HG02970 (cell line): ENCODE data around the gene CACNG8.
"Not testable (repeated sequence)": the region's sequence is repeated elsewhere in the genome, so short reads cannot be mapped to it uniquely, and the experiment has no call there.

ENCODE experiments used
- ATAC-seq: cut with Tn5 transposase; IDR thresholded peaks from one replicate; pipeline ENCODE4 v1.9.1; 2021; ENCODE audit warnings: mild to moderate bottlenecking, moderate library complexity, moderate number of reproducible peaks; ENCODE audit not compliant: unreplicated experiment, low FRiP score

CACNG8 gene

DNA sequence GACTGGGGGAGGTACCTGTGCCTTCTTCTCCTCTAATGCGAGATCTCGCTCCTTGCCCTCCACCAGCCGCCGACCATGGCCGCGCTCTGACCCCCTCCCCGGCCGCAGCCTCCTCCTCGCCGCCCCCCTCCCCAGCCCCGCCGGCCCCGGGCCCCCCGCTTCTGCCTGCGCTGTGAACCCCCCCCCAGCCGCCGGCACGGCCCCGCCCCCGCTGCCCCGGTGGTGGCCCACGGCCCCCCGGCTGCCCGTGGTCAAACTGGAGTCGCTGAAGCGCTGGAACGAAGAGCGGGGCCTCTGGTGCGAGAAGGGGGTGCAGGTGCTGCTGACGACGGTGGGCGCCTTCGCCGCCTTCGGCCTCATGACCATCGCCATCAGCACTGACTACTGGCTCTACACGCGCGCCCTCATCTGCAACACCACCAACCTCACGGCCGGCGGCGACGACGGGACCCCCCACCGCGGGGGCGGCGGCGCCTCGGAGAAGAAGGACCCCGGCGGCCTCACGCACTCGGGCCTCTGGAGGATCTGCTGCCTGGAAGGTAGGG, at the start of gene CACNG8:
TSS of gene CACNG8 (plus strand) at position 51 of the 545 bp plus-strand sequence.
- no peak for ATAC-seq

DNA sequence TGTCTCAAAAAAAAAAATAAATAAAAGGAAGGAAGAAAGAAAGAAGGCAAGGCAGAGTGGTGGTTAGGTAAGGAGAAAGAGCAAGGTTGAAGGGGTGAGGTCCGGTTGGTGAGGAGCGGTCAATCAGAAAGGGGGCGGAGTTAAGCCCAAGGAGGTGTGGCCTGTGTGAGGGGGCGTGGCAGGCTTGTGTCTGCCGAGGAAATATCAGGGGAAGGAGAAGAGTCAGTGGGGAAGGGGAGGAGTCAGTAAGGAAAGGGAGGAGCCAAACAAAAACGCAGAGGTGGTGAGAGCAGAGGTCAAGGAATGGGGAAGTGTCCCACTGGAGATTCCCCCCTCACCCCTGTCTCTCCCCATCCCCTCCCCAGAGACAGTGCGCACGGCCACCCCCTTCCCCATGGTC, 47.7 kb upstream of the CACNG8 start:
- no peak for ATAC-seq

DNA sequence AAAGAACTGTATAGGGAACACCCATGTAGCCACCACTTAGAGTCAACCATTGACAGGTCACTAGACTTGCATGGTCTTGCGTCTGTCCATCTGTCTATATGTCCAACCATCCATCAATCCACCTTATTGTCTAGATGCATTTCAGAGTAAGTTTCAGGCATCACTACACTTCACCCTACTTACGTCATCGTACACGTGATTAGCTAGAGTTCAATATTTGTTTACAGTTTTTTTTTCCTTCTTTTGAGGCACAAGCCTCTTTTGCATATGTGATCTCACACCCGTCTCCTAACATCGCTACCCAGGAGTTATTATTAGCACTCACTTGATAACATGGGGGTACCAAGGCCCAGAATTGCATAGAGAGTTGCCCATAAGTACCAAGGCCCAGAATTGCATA, 46.7 kb upstream of the CACNG8 start:
- no peak for ATAC-seq

DNA sequence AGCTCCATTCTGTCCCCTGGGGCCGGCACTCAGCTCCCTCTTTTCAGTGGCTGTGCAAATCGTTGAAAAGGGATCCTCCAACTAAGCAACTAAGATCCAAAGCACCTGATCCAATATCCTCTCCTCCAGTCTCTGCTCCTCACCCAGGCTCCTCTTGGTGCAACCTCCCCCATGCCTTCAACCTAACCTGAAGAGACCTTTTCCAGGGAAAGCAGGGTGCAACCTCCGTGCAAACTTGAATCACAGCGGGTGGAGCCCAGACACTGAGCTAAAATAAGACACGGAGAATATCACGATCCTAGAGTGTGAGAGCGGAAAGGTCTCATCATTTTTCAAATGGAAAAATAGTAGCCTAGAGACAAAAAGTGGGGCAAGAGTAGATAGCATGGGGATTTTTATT, 45.4 kb upstream of the CACNG8 start:
- no peak for ATAC-seq

- ATAC-seq = no peak
Measured at GRCh38 chr19:53927739-53928138, 35.0 kb upstream of the CACNG8 start.

DNA sequence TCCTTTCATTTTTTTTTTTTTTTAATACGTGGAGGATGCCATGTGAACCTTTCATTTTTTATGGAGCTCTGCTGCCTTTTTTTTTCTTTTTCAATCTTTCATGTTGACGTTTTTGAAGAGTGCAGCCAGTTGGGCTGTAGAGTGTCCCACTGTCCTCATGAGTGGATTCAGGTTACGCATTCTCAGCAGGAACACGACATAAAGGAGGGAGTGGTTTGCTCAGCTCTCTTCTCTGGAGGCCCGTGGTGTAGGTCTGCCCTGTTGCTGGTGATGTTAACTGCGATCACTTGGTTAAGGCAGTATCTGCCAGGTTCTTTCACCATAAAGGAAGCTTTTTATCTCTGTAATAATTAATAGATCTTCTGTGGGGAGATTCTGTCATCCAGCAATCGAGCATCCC, 26.7 kb upstream of the CACNG8 start:
- no peak for ATAC-seq

GRCh38 chr19:53942001-53942786, 20.5 kb upstream of the CACNG8 start:
- ATAC-seq = no peak

GRCh38 chr19:53944416-53944815, 18.3 kb upstream of the CACNG8 start:
- ATAC-seq = no peak

DNA sequence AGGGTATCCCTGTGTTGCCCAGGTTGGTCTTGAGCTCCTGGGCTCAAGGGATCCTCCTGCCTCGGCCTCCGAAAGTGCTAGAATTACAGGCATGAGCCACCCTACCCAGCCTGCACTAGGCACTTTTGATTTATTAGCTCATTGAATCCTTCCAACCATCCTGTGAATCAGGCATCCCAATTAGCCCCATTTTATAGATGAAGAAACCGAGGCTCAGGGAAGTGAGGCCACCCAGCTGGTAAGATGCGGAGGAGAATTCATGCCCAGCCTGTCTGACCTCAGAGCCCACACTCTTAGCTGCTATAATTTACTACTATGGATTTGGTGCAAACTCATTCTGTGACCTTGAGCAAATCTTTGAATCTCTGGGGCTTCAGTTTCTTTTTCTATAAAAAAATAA, 17.8 kb upstream of the CACNG8 start:
- no peak for ATAC-seq

- no peak for ATAC-seq
Measured at GRCh38 chr19:53945441-53945840, 17.3 kb upstream of the CACNG8 start.

DNA sequence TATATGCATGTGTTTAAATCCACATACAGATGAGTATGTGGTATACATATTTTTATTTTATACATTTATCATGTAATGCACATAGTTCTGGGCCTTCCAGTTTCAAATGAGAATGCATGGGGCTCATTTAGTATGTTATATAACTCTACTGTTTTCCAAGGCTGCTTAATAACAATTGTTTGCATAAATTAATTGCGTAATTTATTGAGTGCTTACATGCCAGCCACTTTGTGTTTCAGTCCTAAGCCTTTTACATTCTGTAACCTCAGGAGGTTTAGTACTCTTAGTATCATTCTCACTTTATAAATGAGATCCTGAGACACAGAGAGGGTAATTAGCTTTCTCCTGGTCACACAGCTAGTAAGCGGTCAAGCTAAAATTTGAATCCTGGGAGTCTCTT, 16.7 kb upstream of the CACNG8 start:
- no peak for ATAC-seq

- ATAC-seq = no peak
Measured at GRCh38 chr19:53947624-53948023, 15.1 kb upstream of the CACNG8 start.

GRCh38 chr19:53948611-53949010, 14.1 kb upstream of the CACNG8 start:
- not testable (repeated sequence) for ATAC-seq

DNA sequence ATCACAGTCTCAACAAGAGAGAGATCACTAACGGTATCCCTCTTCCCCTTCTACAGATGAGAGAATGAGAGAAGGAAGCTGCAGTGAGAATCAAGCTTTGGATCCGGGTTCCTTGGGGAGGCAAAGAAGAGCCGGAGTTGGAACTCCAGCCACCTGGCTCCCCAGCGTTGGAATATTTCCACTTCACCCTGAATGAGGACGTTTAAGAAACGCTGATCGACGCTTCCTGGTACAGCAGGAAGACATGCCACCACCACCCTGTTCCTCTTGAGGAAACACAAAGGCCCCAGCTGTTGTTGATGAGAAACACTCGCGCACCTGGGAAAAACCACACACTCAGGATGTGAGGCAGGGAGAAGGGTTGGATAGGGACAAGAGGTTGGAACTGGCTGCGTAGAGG, 11.3 kb upstream of the CACNG8 start:
- ATAC-seq = no peak

GRCh38 chr19:53951947-53952346, 10.8 kb upstream of the CACNG8 start:
- no peak for ATAC-seq

DNA sequence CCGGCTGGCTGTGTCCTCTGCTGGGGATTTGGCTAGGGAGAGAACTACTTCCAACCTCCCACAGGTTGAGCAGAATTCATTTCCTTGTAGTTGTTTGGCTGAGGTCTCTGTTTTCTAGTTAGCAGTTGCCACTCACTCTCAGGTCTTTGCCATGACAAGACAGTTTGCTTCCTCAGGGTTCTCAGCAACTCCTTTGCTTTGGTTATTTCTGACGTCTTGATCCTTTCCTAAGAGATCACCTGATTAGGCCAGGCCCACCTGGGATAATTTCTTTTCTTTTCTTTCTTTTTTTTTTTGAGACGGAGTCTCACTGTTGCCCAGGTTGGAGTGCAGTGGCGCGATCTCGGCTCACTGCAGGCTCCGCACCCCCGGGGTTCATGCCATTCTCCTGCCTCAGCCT, 9.4 kb upstream of the CACNG8 start:
- ATAC-seq = no peak

DNA sequence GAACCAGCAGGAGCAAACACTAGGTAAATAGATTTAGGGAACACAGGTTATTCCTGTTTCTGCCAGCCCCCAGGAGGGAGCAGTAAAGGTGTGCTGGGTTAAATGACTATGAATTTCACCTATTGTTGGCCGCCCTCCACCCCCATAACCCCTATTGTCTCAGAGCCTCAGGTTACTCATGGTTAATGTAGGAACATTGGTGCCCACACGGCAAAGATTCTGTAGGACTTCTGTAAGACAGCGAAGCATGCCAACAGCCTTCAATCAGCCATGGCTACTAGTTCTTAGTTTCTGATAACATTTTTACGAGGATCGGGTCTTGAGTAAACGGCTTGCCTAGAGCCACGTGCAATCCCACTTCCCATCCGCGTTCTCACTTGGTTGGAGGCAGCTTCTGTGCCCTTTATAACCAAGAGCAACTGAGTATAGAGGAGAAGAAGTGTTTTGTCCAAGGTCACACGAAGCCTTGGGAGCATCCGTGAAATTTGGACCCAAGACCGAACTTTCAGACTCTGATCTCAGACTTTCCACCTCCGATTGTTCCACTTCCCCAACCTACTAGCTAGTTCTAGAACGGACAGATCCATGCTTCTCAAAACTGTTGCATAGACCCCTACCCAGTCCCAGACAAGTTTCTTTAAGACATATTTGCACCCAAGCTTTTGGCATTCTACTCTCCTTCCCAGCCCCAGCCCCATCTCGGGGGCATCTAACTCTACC, 5.1 kb upstream of the CACNG8 start:
- no peak for ATAC-seq

DNA sequence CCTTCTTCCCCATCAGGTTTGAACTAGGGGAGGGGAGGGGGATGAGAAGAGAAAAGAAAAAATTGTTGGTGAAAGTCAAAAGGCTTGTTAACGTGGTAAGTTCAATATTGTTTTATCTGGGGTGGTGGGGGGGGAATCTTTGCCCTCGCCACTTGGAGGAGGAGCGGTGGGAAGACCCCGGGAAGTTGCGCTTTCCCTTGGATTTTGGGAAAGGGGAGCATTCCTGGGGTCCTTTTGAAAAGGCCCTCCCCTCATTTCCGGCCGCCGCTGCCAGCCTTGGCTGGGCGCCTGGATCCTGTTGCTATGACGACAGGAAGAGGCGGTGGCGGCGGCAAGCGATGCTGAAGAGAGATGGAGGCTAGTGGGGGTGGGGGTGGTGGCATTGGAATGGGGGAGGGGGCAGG, 4.6 kb upstream of the CACNG8 start:
- no peak for ATAC-seq

DNA sequence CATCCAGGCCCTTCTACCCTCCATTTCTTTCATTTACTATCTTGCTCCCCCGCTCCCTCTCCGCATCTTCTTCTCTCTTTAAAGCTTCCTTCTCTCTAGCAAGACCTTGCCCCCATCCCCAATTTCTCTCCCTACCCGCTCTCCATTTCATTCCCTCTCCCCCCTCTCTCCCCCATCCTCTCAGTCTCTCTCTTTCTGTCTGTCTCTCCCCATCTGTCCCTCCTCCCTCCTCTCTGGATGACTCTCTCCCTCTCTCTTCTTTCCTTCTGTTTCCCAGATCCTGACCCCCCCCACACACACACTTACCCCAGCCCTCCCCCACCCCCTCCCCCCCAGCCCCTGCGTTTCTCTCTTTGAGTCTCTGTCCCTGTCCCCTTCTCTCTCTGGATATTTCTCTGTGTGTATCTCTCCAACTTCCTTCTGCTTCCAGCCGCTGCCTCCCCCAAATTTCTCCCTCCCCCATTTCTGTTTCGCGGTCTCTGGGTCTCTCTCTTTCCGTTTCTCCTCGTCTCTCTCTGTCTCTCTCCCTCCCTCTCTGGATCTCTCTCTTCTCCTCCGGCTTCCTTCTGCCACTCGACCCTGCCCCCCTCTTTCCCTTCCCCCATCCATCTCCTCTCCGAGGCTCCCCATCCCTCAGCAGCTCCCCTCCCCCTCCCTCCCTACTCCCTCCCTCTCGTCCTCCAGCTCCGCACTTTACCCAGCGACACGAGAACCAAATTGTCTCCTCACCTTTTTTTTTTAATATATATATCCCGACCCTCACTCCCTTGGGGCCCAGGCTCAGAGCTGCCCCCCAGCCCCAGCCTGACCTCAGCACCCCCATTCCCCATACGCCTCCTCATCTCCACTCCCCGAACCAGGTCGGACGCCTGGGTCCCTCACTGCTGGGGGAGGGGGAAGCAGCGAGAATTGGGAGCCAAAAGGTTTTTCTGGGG, 3.6 kb upstream of the CACNG8 start:
- ATAC-seq = no peak

GRCh38 chr19:53960187-53960586, 2.5 kb upstream of the CACNG8 start:
- ATAC-seq = no peak

DNA sequence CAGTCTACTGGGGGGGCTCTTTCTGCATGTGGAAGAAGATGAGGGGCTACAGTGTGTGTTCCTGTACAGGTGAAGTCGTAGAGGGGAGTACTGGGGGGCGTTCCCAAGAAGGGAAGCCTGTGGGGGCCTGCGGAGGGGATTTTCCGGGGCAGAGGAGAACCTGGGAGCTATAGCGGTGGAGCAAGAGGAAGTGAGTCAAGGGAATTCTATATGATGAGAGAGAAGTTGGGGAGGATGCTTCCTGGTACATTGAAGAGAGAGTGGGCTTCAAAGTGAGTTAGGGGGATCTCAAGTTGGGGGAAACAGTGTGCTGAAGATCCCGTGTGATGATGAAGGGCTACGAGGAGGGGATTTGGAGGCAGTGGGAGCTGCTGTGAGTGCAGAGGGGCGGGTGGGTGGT, 1.9 kb upstream of the CACNG8 start:
- ATAC-seq = no peak
